ENCODE results near the gene SLC29A2. TPM values are rescaled to one million over a fixed set of nuclear protein-coding genes. Genes with fewer than 3 reads are reported as not detected.

SLC29A2 gene
- total RNA-seq, 1 experiment from 2014 or later: 39.7 TPM

DNA sequence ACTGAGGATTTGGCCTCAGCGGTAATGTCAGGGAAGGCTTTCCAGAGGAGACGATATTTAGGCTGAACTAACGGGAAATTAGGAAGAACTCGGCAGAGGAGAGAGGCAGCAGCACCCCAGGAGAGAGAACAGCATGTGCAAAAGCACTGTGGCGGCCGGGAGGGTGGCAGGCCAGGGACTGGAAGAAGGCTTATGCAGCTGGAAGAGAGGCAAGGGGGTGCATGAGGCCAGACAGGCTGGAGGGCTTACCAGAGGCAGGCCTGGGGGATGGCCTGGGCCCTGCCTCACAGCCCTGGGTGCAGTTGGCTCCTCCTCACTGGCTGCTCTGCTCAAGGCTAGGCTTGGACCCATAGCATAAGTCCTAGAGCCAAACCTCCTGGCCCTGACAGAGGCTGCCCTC is 41.6 kb upstream of the SLC29A2 start:
- POLR2A ChIA-PET: no interaction called here
- TF ChIP-seq YY1 (IDR thresholded peaks at IDR 0.05; ENCODE audit: extremely low read depth, insufficient replicate concordance, low read depth, low read length): no peak
- no peak for TF ChIP-seq FOSL1 (IDR thresholded peaks at IDR 0.05; ENCODE audit: low read depth)
- TF ChIP-seq POLR2AphosphoS5 (IDR thresholded peaks at IDR 0.05; ENCODE audit: low read depth, low read length): no peak
- no peak for TF ChIP-seq POLR2A (IDR thresholded peaks at IDR 0.05; ENCODE audit: borderline replicate concordance, extremely low read depth, insufficient read depth, insufficient read length)
- TF ChIP-seq ELF1 (IDR thresholded peaks at IDR 0.05; ENCODE audit: borderline replicate concordance, low read depth): no peak
- TF ChIP-seq, protein P1, sequence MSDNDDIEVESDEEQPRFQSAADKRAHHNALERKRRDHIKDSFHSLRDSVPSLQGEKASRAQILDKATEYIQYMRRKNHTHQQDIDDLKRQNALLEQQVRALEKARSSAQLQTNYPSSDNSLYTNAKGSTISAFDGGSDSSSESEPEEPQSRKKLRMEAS (IDR thresholded peaks at IDR 0.05): no peak
- no peak for TF ChIP-seq RAD21 (IDR thresholded peaks at IDR 0.05; ENCODE audit: low read depth)
- no peak for TF ChIP-seq CBX3 (IDR thresholded peaks at IDR 0.05; ENCODE audit: low read depth)
- no peak for TF ChIP-seq ZFX (IDR thresholded peaks at IDR 0.05)
- TF ChIP-seq, protein P2, sequence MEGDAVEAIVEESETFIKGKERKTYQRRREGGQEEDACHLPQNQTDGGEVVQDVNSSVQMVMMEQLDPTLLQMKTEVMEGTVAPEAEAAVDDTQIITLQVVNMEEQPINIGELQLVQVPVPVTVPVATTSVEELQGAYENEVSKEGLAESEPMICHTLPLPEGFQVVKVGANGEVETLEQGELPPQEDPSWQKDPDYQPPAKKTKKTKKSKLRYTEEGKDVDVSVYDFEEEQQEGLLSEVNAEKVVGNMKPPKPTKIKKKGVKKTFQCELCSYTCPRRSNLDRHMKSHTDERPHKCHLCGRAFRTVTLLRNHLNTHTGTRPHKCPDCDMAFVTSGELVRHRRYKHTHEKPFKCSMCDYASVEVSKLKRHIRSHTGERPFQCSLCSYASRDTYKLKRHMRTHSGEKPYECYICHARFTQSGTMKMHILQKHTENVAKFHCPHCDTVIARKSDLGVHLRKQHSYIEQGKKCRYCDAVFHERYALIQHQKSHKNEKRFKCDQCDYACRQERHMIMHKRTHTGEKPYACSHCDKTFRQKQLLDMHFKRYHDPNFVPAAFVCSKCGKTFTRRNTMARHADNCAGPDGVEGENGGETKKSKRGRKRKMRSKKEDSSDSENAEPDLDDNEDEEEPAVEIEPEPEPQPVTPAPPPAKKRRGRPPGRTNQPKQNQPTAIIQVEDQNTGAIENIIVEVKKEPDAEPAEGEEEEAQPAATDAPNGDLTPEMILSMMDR (IDR thresholded peaks at IDR 0.05 in 2 of 3, conservative IDR thresholded peaks at IDR 0.05 in 1 of 3; ENCODE audit: borderline replicate concordance in 1 of 3, insufficient read depth in 1 of 3, low read depth in 2 of 3, low read length in 2 of 3): no peak
- TF ChIP-seq SP1 (IDR thresholded peaks at IDR 0.05; ENCODE audit: low read depth): no peak
- TF ChIP-seq SIN3A (IDR thresholded peaks at IDR 0.05; ENCODE audit: low read depth): no peak
- no peak for TF ChIP-seq JUND (IDR thresholded peaks at IDR 0.05)
- TF ChIP-seq ZNF274 (IDR thresholded peaks at IDR 0.05; ENCODE audit: low read depth, low read length): no peak
- no peak for TF ChIP-seq EZH2 (IDR thresholded peaks at IDR 0.05)
- no peak for TF ChIP-seq SRF (IDR thresholded peaks at IDR 0.05; ENCODE audit: low read depth)
- TF ChIP-seq, protein P3, sequence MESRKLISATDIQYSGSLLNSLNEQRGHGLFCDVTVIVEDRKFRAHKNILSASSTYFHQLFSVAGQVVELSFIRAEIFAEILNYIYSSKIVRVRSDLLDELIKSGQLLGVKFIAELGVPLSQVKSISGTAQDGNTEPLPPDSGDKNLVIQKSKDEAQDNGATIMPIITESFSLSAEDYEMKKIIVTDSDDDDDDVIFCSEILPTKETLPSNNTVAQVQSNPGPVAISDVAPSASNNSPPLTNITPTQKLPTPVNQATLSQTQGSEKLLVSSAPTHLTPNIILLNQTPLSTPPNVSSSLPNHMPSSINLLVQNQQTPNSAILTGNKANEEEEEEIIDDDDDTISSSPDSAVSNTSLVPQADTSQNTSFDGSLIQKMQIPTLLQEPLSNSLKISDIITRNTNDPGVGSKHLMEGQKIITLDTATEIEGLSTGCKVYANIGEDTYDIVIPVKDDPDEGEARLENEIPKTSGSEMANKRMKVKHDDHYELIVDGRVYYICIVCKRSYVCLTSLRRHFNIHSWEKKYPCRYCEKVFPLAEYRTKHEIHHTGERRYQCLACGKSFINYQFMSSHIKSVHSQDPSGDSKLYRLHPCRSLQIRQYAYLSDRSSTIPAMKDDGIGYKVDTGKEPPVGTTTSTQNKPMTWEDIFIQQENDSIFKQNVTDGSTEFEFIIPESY (IDR thresholded peaks at IDR 0.05; ENCODE audit: extremely low read depth, insufficient replicate concordance, low read length): no peak
- no peak overlapping the region for H3K9ac ChIP-seq (ENCODE audit: low read length)
- H3K79me2 ChIP-seq (ENCODE audit: insufficient read depth, low read length): no peaks in the 10 kb centered on the region
- H3K27me3 ChIP-seq (ENCODE audit: insufficient read depth, low read length): peaks cover 43% of the 10 kb centered on the region
- no peak overlapping the region for H3K27ac ChIP-seq (ENCODE audit: low read depth, low read length)
- no peaks in the 10 kb centered on the region for H3K9me3 ChIP-seq (ENCODE audit: control insufficient read depth in 1 of 2, insufficient read depth in 1 of 2, low read depth in 1 of 2, low read length in 2 of 2)
- no peak overlapping the region for H2AFZ ChIP-seq (ENCODE audit: low read depth, low read length, poor library complexity, severe bottlenecking)
- intact Hi-C loops (cut with micrococcal nuclease): no loop called here
- no peak overlapping the region for H3K4me3 ChIP-seq (replicated peaks in 1 of 2; ENCODE audit: low read depth in 1 of 2, low read length in 2 of 2)
- RAD21 ChIA-PET (ENCODE audit: low non-redundant PET in 1 of 2, low total read pairs in 2 of 2, uncharacterized antibody in 2 of 2, unreplicated experiment in 2 of 2): no interaction called here
- no peak overlapping the region for H3K4me2 ChIP-seq (ENCODE audit: low read length)
- peaks cover 8 to 13% of the 10 kb centered on the region in 2 experiments for H3K4me1 ChIP-seq (ENCODE audit: control insufficient read depth in 1 of 2, insufficient read depth in 2 of 2, low read length in 2 of 2)
- DNase-seq (ENCODE audit: low read depth, low spot score) (no peak), ATAC-seq (no peak)
- no peaks in the 10 kb centered on the region for H3K36me3 ChIP-seq (ENCODE audit: control insufficient read depth in 1 of 2, insufficient read depth in 2 of 2, low read length in 2 of 2)
- H3K9me2 ChIP-seq (ENCODE audit: insufficient read depth): no peaks in the 10 kb centered on the region
- CTCF ChIA-PET: no interaction called here
- BruUV-seq (replicated peaks): no TSS peak
- H4K20me1 ChIP-seq (ENCODE audit: insufficient read depth): no peaks in the 10 kb centered on the region

All from HCT116 (cell line).